HG03571 (cell line): ENCODE measurements around the gene ACAT1.
"Not testable (repeated sequence)": the region's sequence is repeated elsewhere in the genome, so short reads cannot be mapped to it uniquely, and the experiment has no call there.

Experiments used
- ATAC-seq: cut with Tn5 transposase; IDR thresholded peaks from one replicate; pipeline ENCODE4 v1.9.1; 2021; ENCODE audit not compliant: unreplicated experiment

ACAT1 gene

GRCh38 chr11:108121274-108122155 is at the start of gene ACAT1:
TSS of gene ACAT1 (plus strand) at chr11:108121567. CDS start at chr11:108121607, 40 bp downstream.
- peak; percentile 98 for ATAC-seq

GRCh38 chr11:108084811-108085210 is 36.6 kb upstream of the ACAT1 start:
- ATAC-seq = no peak

- no peak for ATAC-seq
Observed at GRCh38 chr11:108085672-108086071, 35.7 kb upstream of the ACAT1 start.

GRCh38 chr11:108092134-108092533 is 29.2 kb upstream of the ACAT1 start:
- no peak for ATAC-seq

GRCh38 chr11:108093128-108093904 is 28.1 kb upstream of the ACAT1 start:
- ATAC-seq = no peak

- no peak for ATAC-seq
Observed at GRCh38 chr11:108097179-108097578, 24.2 kb upstream of the ACAT1 start.

- ATAC-seq = no peak
Observed at GRCh38 chr11:108101090-108101775, 20.1 kb upstream of the ACAT1 start.

GRCh38 chr11:108111126-108111525 is 10.2 kb upstream of the ACAT1 start:
- ATAC-seq = no peak

- ATAC-seq = no peak
Observed at GRCh38 chr11:108112057-108112456, 9.3 kb upstream of the ACAT1 start.

GRCh38 chr11:108115500-108116140 is 5.7 kb upstream of the ACAT1 start:
- ATAC-seq = no peak

GRCh38 chr11:108117746-108118371 is 3.5 kb upstream of the ACAT1 start:
- no peak for ATAC-seq

GRCh38 chr11:108120936-108121273 is 462 bp upstream of the ACAT1 start:
- ATAC-seq = not testable (repeated sequence)

GRCh38 chr11:108122166-108122628 is 830 bp downstream of the ACAT1 start:
- ATAC-seq = no peak

GRCh38 chr11:108125096-108125495 is 3.7 kb downstream of the ACAT1 start:
- no peak for ATAC-seq

GRCh38 chr11:108128772-108129171 is 7.4 kb downstream of the ACAT1 start:
- ATAC-seq = no peak

GRCh38 chr11:108131993-108132392 is 10.6 kb downstream of the ACAT1 start:
- ATAC-seq = no peak

- ATAC-seq = not testable (repeated sequence)
Observed at GRCh38 chr11:108132993-108133538, 11.7 kb downstream of the ACAT1 start.

GRCh38 chr11:108135845-108136544 is 14.6 kb downstream of the ACAT1 start:
- no peak for ATAC-seq

- ATAC-seq = no peak
Observed at GRCh38 chr11:108137212-108137611, 15.8 kb downstream of the ACAT1 start.

- no peak for ATAC-seq
Observed at GRCh38 chr11:108142304-108142703, 20.9 kb downstream of the ACAT1 start.
